ENCODE data around the gene ETV4. TPM values are rescaled to one million over a fixed set of nuclear protein-coding genes. Genes with fewer than 3 reads are reported as not detected.

The ETV4 gene
- total RNA-seq, 1 donor from 2014 or later: 4.3 TPM

- DNase-seq: no peak
Observed at GRCh38 chr17:43543771-43544575, 2.2 kb downstream of the ETV4 start.

DNA sequence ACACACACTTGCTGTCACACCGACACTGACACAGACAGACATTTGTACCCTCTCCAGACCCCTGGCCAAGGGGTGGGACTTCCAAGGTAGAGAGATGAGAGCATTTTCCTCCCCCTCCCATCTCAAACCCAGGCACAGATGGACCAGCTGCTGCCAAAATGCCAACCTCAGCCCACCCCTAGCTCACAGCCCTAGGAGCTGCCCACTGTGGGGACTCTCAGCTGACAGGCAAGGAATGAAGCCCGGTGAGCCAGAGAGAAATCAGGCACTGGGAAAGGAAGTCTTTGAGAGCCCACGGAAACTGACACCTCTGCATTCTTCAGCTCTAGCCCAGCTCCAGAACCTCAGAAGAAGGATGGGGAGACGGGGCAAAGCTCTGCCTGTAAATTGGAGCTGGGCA is 2.8 kb downstream of the ETV4 start:
- no peak for DNase-seq

- no peak for DNase-seq
Observed at GRCh38 chr17:43542859-43543258, 3.3 kb downstream of the ETV4 start.

GRCh38 chr17:43540821-43541674 is 5.1 kb downstream of the ETV4 start:
- no peak for DNase-seq

DNA sequence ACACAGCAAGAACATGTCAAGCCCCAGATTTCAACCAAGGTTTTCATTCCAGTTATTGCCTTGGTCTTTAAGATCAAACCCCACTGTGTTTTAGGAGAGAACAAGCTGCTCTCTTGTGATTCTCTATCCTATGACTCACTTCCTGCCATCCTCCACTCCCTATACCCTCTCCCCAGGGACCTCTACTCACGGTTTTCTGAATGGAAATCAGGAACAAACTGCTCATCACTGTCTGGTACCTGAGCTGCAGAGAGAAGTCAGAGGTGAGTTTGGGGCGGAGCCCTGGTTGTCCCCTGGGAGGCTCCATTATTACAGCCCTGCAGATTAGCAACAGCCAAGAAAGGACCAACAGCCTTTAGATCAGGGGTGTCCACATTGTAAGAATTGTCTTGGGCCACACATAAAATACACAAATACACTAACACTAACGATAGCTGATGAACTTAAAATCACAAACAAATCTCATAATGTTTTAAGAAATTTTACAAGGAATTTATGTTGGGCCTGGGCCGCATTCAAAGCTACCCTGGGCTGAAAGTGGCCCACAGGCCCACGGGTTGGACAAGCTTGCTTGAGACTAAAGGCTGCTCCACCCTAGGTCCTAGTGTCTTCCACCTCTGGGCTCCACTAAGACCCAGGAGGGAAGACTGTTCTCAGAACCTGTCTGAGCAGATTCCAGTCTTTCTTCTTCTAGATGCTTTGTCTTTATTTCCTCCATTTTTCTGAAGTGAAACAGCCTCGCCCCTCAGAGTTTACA is 9.7 kb downstream of the ETV4 start:
- DNase-seq: no peak

DNA sequence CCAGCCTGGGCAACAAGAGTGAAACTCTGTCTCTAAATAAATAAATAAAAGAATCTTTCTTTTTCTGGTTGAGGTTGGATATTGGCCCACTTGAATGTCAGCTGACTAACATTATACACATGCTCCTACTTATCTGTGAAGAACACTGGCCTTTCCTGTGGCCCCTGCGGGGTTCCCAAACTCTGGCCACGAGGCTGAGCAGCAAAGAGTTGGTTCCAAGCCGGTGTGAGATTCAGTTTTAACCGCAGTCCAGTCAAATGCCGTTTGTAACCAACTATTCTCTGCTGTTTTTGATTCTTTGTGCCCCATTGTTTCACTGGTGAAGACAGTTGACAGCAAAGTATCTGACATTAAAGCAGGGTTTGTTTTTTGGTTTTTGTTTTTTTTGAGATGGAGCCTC is 11.2 kb downstream of the ETV4 start:
- no peak for DNase-seq

- no peak for DNase-seq
Observed at GRCh38 chr17:43533699-43534098, 12.4 kb downstream of the ETV4 start.

- no peak for DNase-seq
Observed at GRCh38 chr17:43532581-43532980, 13.6 kb downstream of the ETV4 start.

DNA sequence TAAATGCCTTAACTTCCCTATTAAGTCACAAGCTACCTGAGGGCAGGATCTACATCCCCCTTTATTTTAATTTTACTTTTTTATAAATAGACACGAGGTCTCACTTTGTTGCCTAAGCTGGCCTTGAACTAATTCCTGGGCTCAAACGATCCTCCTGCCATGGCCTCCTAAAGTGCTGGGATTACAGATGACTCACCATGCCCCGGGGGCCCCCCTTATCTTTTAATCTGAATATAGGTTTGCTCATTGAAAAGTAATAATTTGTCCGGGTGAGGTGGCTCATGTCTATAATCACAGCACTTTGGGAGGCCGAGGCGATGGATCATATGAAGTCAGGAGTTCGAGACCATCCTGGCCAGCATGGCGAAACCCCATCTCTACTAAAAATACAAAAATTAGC is 14.2 kb downstream of the ETV4 start:
- DNase-seq: no peak

GRCh38 chr17:43531082-43531378 is 15.1 kb downstream of the ETV4 start:
- no peak for DNase-seq

DNA sequence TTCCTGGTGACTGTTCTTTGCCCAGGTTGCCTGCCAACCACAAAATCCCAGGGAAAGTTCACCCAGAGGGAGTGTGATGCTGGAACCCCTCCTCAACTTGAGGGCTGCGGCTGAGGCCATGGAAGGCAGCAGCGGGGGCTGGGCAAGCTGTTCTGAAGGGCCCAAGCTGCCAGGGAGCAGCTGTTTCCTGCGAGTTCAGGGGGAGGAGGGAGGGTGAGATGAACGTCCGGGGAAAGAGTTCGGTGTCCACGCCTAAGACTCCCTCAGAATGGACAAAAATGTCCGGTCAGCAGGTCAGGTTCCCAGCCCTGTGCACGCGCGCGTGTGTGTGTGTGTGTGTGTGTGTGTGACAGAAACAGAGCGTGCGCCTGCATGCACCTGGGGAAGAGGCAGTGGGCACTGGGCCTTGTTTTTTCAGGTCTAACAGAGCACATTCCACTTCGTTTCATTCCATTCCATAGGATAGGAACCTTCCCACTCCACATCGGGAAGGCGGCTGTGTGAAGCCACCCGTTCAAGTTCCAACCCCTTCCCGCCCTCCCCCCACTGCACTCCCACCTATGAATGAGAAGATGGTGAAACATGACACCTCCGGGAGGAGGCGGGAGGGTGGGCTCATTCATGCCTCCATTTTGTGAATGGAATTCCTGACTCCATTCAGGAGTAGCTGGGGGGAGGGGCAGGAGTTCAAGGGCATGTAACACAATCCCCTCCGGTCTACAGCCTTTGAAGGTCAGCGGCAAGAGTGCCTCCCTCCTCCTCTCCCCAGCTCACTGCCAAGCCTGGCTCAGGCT is 15.7 kb downstream of the ETV4 start:
- peak; percentile 97 for DNase-seq

DNA sequence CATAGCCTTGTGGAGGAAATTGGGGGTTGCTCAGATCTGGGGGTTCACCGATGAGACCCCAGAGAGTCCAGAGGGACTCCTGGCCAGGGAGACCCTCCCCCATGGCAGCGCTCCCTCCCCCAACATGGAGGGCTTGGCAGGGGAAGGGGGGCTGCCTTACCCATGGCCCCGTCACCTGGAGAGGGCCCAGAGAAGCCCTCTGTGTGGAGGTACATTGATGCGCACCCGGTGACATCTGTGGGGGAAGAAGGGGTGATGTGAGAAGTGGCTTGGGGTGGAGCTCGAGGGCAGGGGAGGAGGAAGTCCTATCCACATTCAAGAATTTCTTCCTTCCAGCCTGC is 16.2 kb downstream of the ETV4 start:
- DNase-seq: no peak

DNA sequence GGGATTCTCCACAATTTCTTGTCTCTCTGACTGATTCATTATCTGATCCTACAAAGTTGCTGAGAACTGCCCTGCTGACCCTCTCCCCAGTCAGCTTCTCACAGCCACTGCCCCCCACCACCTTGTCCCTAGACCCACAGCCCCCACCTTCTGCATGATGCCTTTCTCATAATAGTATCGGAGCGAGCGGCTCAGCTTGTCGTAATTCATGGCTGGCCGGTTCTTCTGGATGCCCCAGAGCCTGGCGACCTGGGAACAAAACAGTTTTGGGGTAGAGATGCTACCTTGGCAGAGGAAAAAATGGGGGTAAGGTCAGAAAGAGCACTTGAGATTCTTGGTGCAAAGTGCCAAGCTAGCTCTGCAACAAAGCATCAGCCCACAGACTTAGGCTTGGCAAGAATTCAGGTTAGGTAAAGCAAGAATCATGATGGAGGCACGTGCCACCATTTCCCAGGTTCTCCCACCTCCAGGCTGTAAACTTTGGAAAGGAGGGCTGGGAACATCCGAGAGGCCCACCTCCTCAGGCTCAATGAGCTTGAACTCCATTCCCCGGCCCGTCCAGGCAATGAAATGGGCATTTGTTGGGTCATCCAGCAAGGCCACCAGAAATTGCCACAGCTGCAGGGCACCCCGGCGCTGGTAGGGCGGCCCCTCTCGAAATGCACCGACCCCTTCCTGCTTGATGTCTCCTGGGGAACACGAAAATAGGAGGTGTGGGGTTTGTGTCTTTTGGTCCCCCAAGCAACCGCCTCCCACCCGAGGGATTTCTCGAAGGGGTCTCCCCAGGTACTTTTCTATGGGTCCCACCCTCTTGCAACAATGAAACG is 16.9 kb downstream of the ETV4 start:
- no peak for DNase-seq

- no peak for DNase-seq
Observed at GRCh38 chr17:43528319-43528987, 17.7 kb downstream of the ETV4 start.

- DNase-seq: no peak
Observed at GRCh38 chr17:43526886-43527648, 19.1 kb downstream of the ETV4 start.

- no peak for DNase-seq
Observed at GRCh38 chr17:43524945-43525575, 21.1 kb downstream of the ETV4 start.

DNA sequence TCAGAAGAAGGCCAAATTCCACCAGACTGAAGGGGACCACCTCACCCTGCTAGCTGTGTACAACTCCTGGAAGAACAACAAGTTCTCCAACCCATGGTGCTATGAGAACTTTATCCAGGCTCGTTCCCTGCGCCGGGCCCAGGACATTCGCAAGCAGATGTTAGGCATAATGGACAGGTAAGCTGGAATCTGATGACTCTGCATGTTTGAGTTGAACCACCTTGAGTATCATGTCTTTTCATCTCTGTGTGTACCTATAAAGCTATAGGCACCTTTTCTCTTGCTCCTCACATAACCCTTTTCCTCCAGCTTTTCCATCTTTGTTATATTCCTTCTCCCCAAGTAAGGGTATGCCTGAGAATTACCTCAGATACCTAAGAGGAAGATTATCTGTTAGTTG is 24.8 kb downstream of the ETV4 start:
- no peak for DNase-seq

- DNase-seq: no peak
Observed at GRCh38 chr17:43517615-43518386, 28.3 kb downstream of the ETV4 start.

GRCh38 chr17:43517161-43517560 is 29.0 kb downstream of the ETV4 start:
- no peak for DNase-seq
